Activated naive CD8-positive, alpha-beta T cell (primary cell): ENCODE measurements around the gene RIPK3.
"Not testable (repeated sequence)": the region's sequence is repeated elsewhere in the genome, so short reads cannot be mapped to it uniquely, and the experiment has no call there.

ENCODE experiments used
- H3K27ac Mint-ChIP-seq: one replicate; pipeline ENCODE4 v1.8.0; 2021; ENCODE audit warnings: mixed read lengths
- H3K27me3 Mint-ChIP-seq: one replicate; pipeline ENCODE4 v1.8.0; 2021; ENCODE audit warnings: mixed read lengths
- H3K36me3 Mint-ChIP-seq: one replicate; pipeline ENCODE4 v1.8.0; 2021; ENCODE audit warnings: mixed read lengths
- H3K4me1 Mint-ChIP-seq: one replicate; pipeline ENCODE4 v1.8.0; 2021; ENCODE audit warnings: low read depth, mixed read lengths
- H3K4me3 Mint-ChIP-seq: one replicate; pipeline ENCODE4 v1.8.0; 2021; ENCODE audit warnings: mild to moderate bottlenecking, mixed read lengths
- H3K9me3 Mint-ChIP-seq: one replicate; pipeline ENCODE4 v1.8.0; 2021; ENCODE audit warnings: low read depth, mixed read lengths

Gene RIPK3

GRCh38 chr14:24339284-24340151, at the start of gene RIPK3:
Gene RIPK3, minus strand, starts transcription at chr14:24339991. Its CDS starts 165 bp downstream, at chr14:24339826.
- peaks cover 2% of the 10 kb centered on the region for H3K36me3 Mint-ChIP-seq
- peaks cover 4% of the 10 kb centered on the region for H3K27me3 Mint-ChIP-seq
- H3K4me3 Mint-ChIP-seq, result peak within 1 kb of the TSS; percentile 91
- H3K27ac Mint-ChIP-seq, result peak within 1 kb of the TSS; percentile 61
- H3K9me3 Mint-ChIP-seq, result no peaks in the 10 kb centered on the region
- peaks cover 27% of the 10 kb centered on the region for H3K4me1 Mint-ChIP-seq

- Mint-ChIP-seq H3K27ac (no peak overlapping the region), H3K4me3 (no peak overlapping the region), H3K9me3 (no peaks in the 10 kb centered on the region), H3K27me3 (peaks cover 17% of the 10 kb centered on the region), H3K4me1 (no peaks in the 10 kb centered on the region), H3K36me3 (no peaks in the 10 kb centered on the region)
Observed at GRCh38 chr14:24389226-24389848, 49.5 kb upstream of the RIPK3 start.

- Mint-ChIP-seq H3K4me1 (no peaks in the 10 kb centered on the region), H3K36me3 (no peaks in the 10 kb centered on the region), H3K9me3 (no peaks in the 10 kb centered on the region), H3K27ac (no peak overlapping the region), H3K27me3 (peaks cover 19% of the 10 kb centered on the region), H3K4me3 (no peak overlapping the region)
Observed at GRCh38 chr14:24388474-24389179, 48.8 kb upstream of the RIPK3 start.

- not testable (repeated sequence) for H3K36me3 Mint-ChIP-seq, H3K4me1 Mint-ChIP-seq, H3K4me3 Mint-ChIP-seq, H3K9me3 Mint-ChIP-seq, H3K27ac Mint-ChIP-seq
- H3K27me3 Mint-ChIP-seq, result peaks cover 18% of the 10 kb centered on the region
Observed at GRCh38 chr14:24387579-24387978, 47.8 kb upstream of the RIPK3 start.

DNA sequence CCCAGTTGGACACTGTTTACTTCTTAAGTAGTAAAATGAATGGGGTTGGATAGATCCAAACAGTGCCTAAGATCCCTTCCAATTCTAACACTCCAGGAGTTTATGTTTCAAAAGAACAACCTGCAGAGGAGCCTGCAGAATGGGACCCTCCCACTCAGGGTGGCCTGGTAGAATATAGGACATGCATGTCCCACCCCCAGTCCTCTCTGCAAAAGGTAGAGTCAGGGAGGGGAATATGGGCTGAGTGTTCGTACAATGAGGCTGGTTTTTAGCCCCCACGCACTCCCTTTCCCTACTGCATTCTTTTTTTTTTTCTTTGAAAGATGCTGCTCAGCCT, 47.2 kb upstream of the RIPK3 start:
- Mint-ChIP-seq H3K27me3 (peaks cover 16% of the 10 kb centered on the region), H3K9me3 (no peaks in the 10 kb centered on the region)

DNA sequence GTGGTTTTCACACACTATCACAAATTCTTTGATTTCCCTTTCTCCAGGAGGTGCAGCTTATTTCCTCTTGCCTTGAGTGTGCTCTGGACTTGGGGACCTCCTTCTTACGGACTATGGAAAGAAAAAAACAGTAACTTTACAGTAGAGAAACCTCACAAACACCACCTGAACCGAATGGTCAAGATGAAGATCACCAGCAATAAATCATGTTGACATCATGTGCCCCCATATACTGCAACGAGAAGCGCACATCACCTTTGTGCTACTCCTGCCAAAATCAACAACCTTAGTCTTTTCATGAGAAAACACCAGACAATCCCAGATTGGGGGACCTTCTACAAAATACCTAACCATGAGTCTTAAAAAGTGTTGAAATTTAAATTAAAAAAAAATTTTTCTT, 45.7 kb upstream of the RIPK3 start:
- H3K9me3 Mint-ChIP-seq, result no peaks in the 10 kb centered on the region
- H3K4me3 Mint-ChIP-seq, result no peak overlapping the region
- H3K4me1 Mint-ChIP-seq, result no peaks in the 10 kb centered on the region
- no peaks in the 10 kb centered on the region for H3K36me3 Mint-ChIP-seq
- peaks cover 11% of the 10 kb centered on the region for H3K27me3 Mint-ChIP-seq
- H3K27ac Mint-ChIP-seq, result no peak overlapping the region

More for the DNA sequence above, 47.2 kb upstream of the RIPK3 start:
- H3K36me3 Mint-ChIP-seq, result no peaks in the 10 kb centered on the region
- H3K4me1 Mint-ChIP-seq, result no peaks in the 10 kb centered on the region
- H3K27ac Mint-ChIP-seq, result no peak overlapping the region
- H3K4me3 Mint-ChIP-seq, result no peak overlapping the region

GRCh38 chr14:24384169-24384568, 44.4 kb upstream of the RIPK3 start:
- Mint-ChIP-seq H3K4me3 (no peak overlapping the region), H3K9me3 (no peaks in the 10 kb centered on the region), H3K36me3 (no peaks in the 10 kb centered on the region), H3K27me3 (peaks cover 11% of the 10 kb centered on the region), H3K4me1 (no peaks in the 10 kb centered on the region), H3K27ac (no peak overlapping the region)

DNA sequence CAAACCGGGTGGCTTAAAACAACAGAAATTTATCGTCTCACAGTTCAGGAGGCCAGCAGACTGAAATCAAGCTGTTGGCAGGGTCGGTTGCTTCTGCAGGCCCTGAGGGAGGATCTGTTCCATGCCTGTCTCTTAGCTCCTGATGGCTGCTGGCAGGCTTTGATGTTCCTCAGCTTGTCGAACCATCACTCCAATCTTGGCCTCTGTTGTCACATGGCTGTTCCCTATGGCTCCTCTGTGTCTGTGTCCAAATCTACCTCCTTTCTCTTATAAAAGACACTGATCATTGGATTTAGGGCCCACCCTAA, 42.2 kb upstream of the RIPK3 start:
- no peak overlapping the region for H3K27ac Mint-ChIP-seq
- no peaks in the 10 kb centered on the region for H3K9me3 Mint-ChIP-seq
- H3K4me1 Mint-ChIP-seq, result no peaks in the 10 kb centered on the region
- no peak overlapping the region for H3K4me3 Mint-ChIP-seq
- H3K27me3 Mint-ChIP-seq, result peaks cover 6% of the 10 kb centered on the region
- H3K36me3 Mint-ChIP-seq, result no peaks in the 10 kb centered on the region

- Mint-ChIP-seq H3K27me3 (peaks cover 2% of the 10 kb centered on the region), H3K4me1 (no peaks in the 10 kb centered on the region), H3K9me3 (no peaks in the 10 kb centered on the region), H3K4me3 (no peak overlapping the region), H3K36me3 (no peaks in the 10 kb centered on the region), H3K27ac (no peak overlapping the region)
Observed at GRCh38 chr14:24381363-24382063, 41.7 kb upstream of the RIPK3 start.

DNA sequence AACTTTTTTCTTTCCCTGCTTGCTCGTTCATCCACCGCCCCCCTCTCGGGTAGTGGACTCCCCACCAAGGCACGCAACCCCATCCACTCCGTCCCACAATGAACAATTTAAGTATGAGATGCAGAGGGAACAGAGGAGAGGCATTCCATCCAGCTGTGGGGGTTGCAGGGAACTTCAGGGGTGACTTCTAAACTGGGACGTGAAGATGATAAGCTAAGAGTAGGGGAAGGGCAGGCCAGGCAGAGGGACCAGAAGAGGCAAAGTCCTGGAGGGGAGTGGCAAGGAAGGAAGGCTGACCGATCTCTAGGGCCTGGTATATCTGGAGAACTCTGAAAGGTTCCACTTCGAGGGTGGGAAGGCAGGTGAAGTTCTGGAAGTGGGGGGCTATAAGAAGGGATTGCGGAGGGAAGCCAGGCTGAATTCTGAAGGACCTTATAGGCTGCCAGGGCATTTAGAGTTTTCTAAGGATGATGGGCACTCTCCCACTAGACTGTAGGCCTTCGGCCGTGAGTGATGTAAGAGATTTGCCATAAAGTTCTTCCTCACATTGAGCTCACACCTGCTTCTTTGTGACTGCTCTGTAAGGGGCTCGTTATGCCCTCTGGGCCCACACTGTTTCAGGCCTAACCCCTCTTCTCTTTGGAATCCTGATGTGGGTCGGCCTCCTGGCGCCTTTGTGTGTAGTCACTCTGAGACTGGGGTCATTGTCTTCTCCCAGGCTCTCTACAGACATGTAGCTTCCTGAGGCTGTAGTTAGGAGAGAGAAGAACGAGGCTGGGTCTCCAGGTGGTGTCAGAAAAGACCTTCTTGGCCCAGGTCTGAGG, 40.3 kb upstream of the RIPK3 start:
- no peak overlapping the region for H3K27ac Mint-ChIP-seq
- no peaks in the 10 kb centered on the region for H3K36me3 Mint-ChIP-seq
- no peaks in the 10 kb centered on the region for H3K9me3 Mint-ChIP-seq
- no peaks in the 10 kb centered on the region for H3K4me1 Mint-ChIP-seq
- no peak overlapping the region for H3K4me3 Mint-ChIP-seq
- H3K27me3 Mint-ChIP-seq, result peaks cover 5% of the 10 kb centered on the region

DNA sequence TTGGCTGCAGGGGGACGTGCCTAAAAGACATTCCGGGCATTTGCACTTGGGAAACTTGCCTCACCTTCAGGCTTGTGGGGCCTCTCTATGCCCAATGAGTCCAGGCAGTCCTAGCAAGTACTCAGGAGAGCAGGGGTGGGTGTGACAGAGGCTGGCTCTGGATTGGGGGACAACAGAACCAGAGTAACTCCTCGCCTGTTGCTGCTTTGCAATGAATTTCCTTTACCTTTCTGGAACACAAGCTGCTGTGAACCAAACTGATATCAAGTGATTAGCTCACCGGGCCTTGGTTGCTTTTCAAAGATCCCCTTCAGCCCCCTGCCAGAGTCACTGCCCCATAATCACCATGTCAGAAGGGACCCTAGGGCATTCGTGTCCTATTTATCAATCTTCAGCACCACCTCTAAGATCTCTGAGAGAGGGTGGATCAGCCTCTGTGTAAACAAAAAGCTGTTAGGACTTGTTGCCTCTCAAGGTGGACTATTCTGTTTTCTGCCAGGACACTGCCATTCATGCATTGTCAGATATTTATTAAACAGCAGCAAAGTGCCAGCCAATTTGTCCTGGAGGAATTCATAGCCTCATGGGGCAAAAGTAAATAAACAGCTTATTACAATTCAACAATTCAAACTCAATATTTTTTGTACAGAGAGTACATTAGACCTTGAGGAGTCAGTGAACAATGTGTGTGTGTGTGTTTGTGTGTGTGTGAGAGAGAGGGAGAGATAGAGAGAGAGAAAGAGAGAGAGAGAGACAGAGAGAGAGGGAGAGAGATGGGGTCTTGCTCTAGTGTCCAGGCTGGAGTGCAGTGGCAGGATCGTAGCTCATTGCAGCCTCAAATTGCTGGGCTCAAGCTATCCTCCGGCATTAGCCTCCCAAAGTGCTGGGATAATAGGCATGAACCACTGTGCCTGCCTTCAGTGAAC, 39.5 kb upstream of the RIPK3 start:
- peaks cover 5% of the 10 kb centered on the region for H3K27me3 Mint-ChIP-seq
- no peaks in the 10 kb centered on the region for H3K9me3 Mint-ChIP-seq
- H3K27ac Mint-ChIP-seq, result no peak overlapping the region
- H3K4me3 Mint-ChIP-seq, result no peak overlapping the region
- H3K36me3 Mint-ChIP-seq, result no peaks in the 10 kb centered on the region
- no peaks in the 10 kb centered on the region for H3K4me1 Mint-ChIP-seq

DNA sequence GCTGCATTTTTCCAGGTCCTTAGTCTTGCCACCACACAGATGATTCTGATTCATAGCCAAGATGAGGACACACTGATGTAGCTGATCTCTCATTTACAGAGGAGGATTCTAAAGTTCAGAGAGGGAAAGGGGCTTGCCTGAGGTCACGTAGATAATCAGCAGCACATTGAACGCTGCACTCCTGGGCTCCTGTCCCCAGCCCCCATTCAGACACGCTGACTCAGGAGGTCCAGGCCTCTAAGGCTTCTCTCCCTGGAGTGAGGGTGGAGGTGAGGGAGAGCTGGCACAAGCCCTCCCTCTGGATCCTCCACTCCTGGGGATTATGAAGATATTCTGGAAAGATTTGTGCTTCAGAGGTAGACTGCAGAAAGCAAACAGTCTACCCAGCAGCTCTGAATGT, 38.5 kb upstream of the RIPK3 start:
- Mint-ChIP-seq H3K27ac (no peak overlapping the region), H3K27me3 (peaks cover 3% of the 10 kb centered on the region), H3K4me3 (no peak overlapping the region), H3K36me3 (no peaks in the 10 kb centered on the region), H3K9me3 (no peaks in the 10 kb centered on the region), H3K4me1 (no peaks in the 10 kb centered on the region)

GRCh38 chr14:24377657-24378056, 37.9 kb upstream of the RIPK3 start:
- peaks cover 3% of the 10 kb centered on the region for H3K27me3 Mint-ChIP-seq

More at GRCh38 chr14:24377657-24378056, 37.9 kb upstream of the RIPK3 start:
- Mint-ChIP-seq H3K27ac (no peak overlapping the region), H3K4me1 (no peaks in the 10 kb centered on the region), H3K4me3 (no peak overlapping the region), H3K9me3 (no peaks in the 10 kb centered on the region), H3K36me3 (no peaks in the 10 kb centered on the region)
